Measurements from ENCODE around the gene ANP32E.

DNA sequence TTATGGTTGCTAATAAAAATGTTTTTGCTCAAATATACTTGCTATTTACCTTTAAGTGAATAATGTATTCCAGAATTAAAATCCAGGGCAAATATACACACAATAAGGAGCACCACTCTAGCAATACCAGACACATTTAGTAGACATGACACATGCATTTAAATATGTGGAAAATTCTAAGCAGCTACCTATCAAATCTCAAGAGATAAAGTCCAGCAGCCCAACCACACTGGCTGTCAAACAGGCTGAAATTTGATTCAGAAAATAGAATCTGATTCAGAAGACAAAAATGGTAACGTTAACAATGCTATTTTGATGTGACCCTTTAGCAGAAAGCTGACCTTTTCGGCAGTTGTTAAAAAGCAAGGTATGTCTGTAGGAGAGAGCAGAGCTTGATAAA is 43.9 kb downstream of the ANP32E start:
- TF ChIP-seq, protein P1, sequence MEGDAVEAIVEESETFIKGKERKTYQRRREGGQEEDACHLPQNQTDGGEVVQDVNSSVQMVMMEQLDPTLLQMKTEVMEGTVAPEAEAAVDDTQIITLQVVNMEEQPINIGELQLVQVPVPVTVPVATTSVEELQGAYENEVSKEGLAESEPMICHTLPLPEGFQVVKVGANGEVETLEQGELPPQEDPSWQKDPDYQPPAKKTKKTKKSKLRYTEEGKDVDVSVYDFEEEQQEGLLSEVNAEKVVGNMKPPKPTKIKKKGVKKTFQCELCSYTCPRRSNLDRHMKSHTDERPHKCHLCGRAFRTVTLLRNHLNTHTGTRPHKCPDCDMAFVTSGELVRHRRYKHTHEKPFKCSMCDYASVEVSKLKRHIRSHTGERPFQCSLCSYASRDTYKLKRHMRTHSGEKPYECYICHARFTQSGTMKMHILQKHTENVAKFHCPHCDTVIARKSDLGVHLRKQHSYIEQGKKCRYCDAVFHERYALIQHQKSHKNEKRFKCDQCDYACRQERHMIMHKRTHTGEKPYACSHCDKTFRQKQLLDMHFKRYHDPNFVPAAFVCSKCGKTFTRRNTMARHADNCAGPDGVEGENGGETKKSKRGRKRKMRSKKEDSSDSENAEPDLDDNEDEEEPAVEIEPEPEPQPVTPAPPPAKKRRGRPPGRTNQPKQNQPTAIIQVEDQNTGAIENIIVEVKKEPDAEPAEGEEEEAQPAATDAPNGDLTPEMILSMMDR (IDR thresholded peaks at IDR 0.05) = no peak
- TF ChIP-seq EP300 (IDR thresholded peaks at IDR 0.05) (no peak), POLR2A (IDR thresholded peaks at IDR 0.05) (no peak)
